Osteoblast (primary cell): Measurements from ENCODE around the gene ZNF474. TPM values are rescaled to one million over a fixed set of nuclear protein-coding genes. Genes with fewer than 3 reads are reported as not detected.
A peak's percentile ranks its signal among the peaks of the same experiment; 100 is the strongest.

Source experiments
- DNase-seq: peaks from one replicate; pipeline ENCODE4 v3.0.0; 2011; ENCODE audit warnings: low spot score, mixed read lengths; ENCODE audit not compliant: insufficient read length; ENCODE audit errors: missing footprints
- H2AFZ ChIP-seq: 2 replicates; pipeline ENCODE4 v1.6.0; 2011; ENCODE audit warnings: mild to moderate bottlenecking, low read length
- H3K27ac ChIP-seq: 2 replicates; pipeline ENCODE4 v1.5.1; 2011; ENCODE audit warnings: mild to moderate bottlenecking, low read depth, low read length, moderate library complexity
- H3K27me3 ChIP-seq: 2 replicates; pipeline ENCODE4 v1.6.0; 2012; ENCODE audit warnings: mild to moderate bottlenecking, control low read depth, inconsistent platforms, low read length, moderate library complexity; ENCODE audit not compliant: insufficient read depth
- H3K36me3 ChIP-seq: 2 replicates; pipeline ENCODE4 v1.5.1; 2011; ENCODE audit warnings: mild to moderate bottlenecking, low read length, control low read depth, moderate library complexity; ENCODE audit not compliant: insufficient read depth
- H3K4me1 ChIP-seq: 2 replicates; pipeline ENCODE4 v1.5.1; 2011; ENCODE audit warnings: mild to moderate bottlenecking, low read length, control low read depth, moderate library complexity; ENCODE audit not compliant: insufficient read depth
- H3K4me2 ChIP-seq: 2 replicates; pipeline ENCODE4 v1.6.0; 2011; ENCODE audit warnings: mild to moderate bottlenecking, low read length; ENCODE audit not compliant: insufficient read depth
- H3K4me3 ChIP-seq: fragments of 200-600 bp; sonication (generic); 3 replicates; pipeline ENCODE4 v1.5.1; 2012; ENCODE audit warnings: mild to moderate bottlenecking, low read length, inconsistent platforms; ENCODE audit not compliant: insufficient read depth
- H3K79me2 ChIP-seq: 2 replicates; pipeline ENCODE4 v1.6.0; 2012; ENCODE audit warnings: mild to moderate bottlenecking, low read length, control low read depth, inconsistent platforms; ENCODE audit not compliant: insufficient read depth
- H3K9me3 ChIP-seq: 2 replicates; pipeline ENCODE4 v1.5.1; 2011; ENCODE audit warnings: low read depth, low read length, control low read depth
- H4K20me1 ChIP-seq: 2 replicates; pipeline ENCODE4 v1.6.0; 2012; ENCODE audit warnings: mild to moderate bottlenecking, low read length, control low read depth; ENCODE audit not compliant: insufficient read depth
- CTCF ChIP-seq: IDR thresholded peaks from 2 replicates; pipeline ENCODE4 v1.5.1; 2011; ENCODE audit warnings: mild to moderate bottlenecking, low read depth, low read length, moderate library complexity; ENCODE audit errors: extremely low read depth
- total RNA-seq: library from RNA; depleted of rRNA; stranded (reverse); fragments of >200 nt; gene quantifications from 2 replicates; pipeline ENCODE4 v1.2.3, GENCODE V29; 2012

Gene ZNF474
- total RNA-seq, 1 donor: 0.72 TPM

- peak overlapping the region; percentile 8 for H3K4me2 ChIP-seq
- H3K36me3 ChIP-seq: no peaks in the 10 kb centered on the region
- H2AFZ ChIP-seq: peak overlapping the region; percentile 70
- peak overlapping the region; percentile 95 for H3K27ac ChIP-seq
- no peaks in the 10 kb centered on the region for H4K20me1 ChIP-seq
- no peak for TF ChIP-seq CTCF
- no peak for DNase-seq
- H3K27me3 ChIP-seq: no peaks in the 10 kb centered on the region
- H3K4me1 ChIP-seq: peaks cover 55% of the 10 kb centered on the region
- no peak overlapping the region for H3K4me3 ChIP-seq
- no peaks in the 10 kb centered on the region for H3K79me2 ChIP-seq
- no peaks in the 10 kb centered on the region for H3K9me3 ChIP-seq
These were observed 20.2 kb downstream of the ZNF474 start for GRCh38 chr5:122149321-122150090.

- H3K27ac ChIP-seq: peak overlapping the region; percentile 95
- TF ChIP-seq CTCF: no peak
- H4K20me1 ChIP-seq: no peaks in the 10 kb centered on the region
- no peak overlapping the region for H3K4me3 ChIP-seq
- no peaks in the 10 kb centered on the region for H3K36me3 ChIP-seq
- DNase-seq: no peak
- peak overlapping the region; percentile 17 for H2AFZ ChIP-seq
- H3K79me2 ChIP-seq: no peaks in the 10 kb centered on the region
- H3K4me1 ChIP-seq: peaks cover 61% of the 10 kb centered on the region
- no peaks in the 10 kb centered on the region for H3K9me3 ChIP-seq
- no peaks in the 10 kb centered on the region for H3K27me3 ChIP-seq
- H3K4me2 ChIP-seq: peak overlapping the region; percentile 5
These were observed 20.9 kb downstream of the ZNF474 start for GRCh38 chr5:122150215-122150614.

GRCh38 chr5:122151640-122152039 is 22.3 kb downstream of the ZNF474 start:
- DNase-seq: no peak
- Histone ChIP-seq H3K27me3 (no peaks in the 10 kb centered on the region), H3K79me2 (no peaks in the 10 kb centered on the region), H2AFZ (no peak overlapping the region), H3K36me3 (no peaks in the 10 kb centered on the region), H3K4me1 (peaks cover 63% of the 10 kb centered on the region), H4K20me1 (no peaks in the 10 kb centered on the region), H3K4me3 (no peak overlapping the region), H3K9me3 (no peaks in the 10 kb centered on the region), H3K4me2 (peak overlapping the region; percentile 62), H3K27ac (peak overlapping the region; percentile 95)
- TF ChIP-seq CTCF: no peak

GRCh38 chr5:122152266-122152900 is 23.0 kb downstream of the ZNF474 start:
- TF ChIP-seq CTCF: no peak
- Histone ChIP-seq H3K36me3 (no peaks in the 10 kb centered on the region), H3K27me3 (no peaks in the 10 kb centered on the region), H3K27ac (peak overlapping the region; percentile 95), H2AFZ (no peak overlapping the region), H4K20me1 (no peaks in the 10 kb centered on the region), H3K4me3 (peak overlapping the region; percentile 9), H3K9me3 (no peaks in the 10 kb centered on the region), H3K4me2 (peak overlapping the region; percentile 62), H3K4me1 (peaks cover 63% of the 10 kb centered on the region), H3K79me2 (no peaks in the 10 kb centered on the region)
- DNase-seq: peak; percentile 64
